AML-193 (cell line): ENCODE data around the gene IP6K1.
A peak's percentile ranks its signal among the peaks of the same experiment; 100 is the strongest.
"Not testable (repeated sequence)": the region's sequence is repeated elsewhere in the genome, so short reads cannot be mapped to it uniquely, and the experiment has no call there.

ENCODE experiments used
- DNase-seq, 2 experiments: peaks; one replicate each; lab custom pipeline; 2025; lab: John Stamatoyannopoulos, UW

The IP6K1 gene

GRCh38 chr3:49786357-49787181 lies at the start of gene IP6K1:
Gene IP6K1, minus strand, starts transcription at chr3:49786542. Its CDS starts 38,502 bp downstream, at chr3:49748040.
- peak; percentile 100 for DNase-seq

DNA sequence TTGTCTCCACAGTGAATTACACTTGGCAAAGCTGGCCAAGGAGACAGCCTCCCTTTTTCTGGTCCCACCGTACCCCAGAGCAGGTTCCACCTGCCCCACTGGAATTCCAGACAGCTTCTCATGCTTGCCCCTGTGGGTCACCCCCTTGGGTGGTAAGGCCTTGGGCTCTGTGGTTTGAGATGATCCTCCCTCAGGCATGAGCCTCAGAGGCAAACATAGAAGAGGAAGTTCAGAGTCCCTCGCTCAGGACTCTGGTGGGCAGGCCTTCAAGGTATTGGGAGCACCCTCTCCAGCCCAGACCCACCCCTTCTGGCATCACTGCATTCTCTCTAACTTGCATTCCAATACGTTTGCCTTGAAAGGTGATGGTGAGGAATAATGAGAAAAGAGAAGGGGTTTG lies 45.0 kb upstream of the IP6K1 start:
- DNase-seq = no peak

- no peak for DNase-seq
Measured at GRCh38 chr3:49826016-49826415, 39.7 kb upstream of the IP6K1 start.

GRCh38 chr3:49823131-49823530 lies 36.8 kb upstream of the IP6K1 start:
- not testable (repeated sequence) for DNase-seq

- peak; percentile 82 to 89 for DNase-seq
Measured at GRCh38 chr3:49813497-49814174, 27.3 kb upstream of the IP6K1 start, which contains the start of gene UBA7. Gene UBA7, minus strand, starts transcription at chr3:49813953. Its CDS starts 166 bp downstream, at chr3:49813787.

- no peak for DNase-seq
Measured at GRCh38 chr3:49812916-49813496, 26.7 kb upstream of the IP6K1 start.

GRCh38 chr3:49807431-49808114 lies 21.2 kb upstream of the IP6K1 start:
- no peak for DNase-seq

DNA sequence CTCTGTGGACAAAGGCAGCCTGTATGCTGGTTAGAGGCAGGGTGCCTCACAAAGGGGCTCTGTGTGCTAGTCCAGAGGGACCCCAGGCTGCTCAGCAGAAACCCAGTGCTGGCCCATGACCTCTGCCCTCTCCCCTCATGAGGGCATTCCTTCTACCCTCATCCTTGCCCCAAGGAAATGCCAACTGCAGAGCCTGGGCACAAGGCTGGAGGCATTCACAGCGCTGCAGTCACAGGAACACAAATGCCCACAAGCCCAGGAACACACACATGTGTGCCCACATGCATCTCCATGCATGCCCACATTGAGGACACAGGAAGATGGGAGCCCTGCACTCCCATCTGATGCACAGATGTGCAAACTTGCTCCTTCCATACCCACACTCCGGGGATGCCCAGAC lies 20.5 kb upstream of the IP6K1 start:
- DNase-seq = no peak

DNA sequence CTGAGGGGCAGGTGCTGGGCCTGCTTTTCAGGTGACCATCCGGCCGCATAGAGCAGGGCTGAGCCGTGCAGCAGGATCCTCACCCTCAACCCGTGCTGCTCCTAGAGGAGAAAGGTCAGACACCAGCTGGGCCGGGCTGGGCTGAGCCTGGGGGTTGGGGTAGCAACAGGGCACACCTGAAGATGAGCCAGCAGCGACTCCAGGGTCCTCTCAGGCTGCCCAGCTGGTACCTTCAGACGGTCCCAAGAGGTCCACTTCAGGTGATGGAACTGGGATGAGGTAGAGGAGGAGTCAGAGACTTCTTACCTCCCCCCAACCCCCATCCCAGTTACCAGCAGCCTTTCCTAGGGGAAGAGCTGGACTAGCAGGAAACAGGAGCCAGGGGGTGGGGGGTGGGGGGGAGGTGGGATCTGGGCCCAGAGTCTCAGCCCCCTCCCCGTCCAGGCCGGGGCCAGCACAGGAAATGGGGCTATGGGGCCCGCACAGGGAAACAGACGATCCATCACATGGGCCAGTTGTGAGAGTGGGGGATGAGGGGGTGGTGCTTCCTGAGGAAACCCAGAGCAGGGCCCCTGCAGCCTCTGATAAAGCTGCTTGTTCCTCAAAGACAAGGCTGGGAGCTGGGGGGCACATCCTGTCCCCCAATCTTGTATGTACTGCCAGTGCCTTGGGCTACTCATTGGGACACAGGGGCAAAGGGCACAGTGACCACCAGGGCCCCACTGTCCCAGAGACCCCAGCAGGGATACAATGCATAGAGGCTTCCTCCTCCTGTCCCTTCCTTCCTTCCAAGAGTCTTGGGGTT lies 19.8 kb upstream of the IP6K1 start:
- peak; percentile 57 to 66 for DNase-seq

DNA sequence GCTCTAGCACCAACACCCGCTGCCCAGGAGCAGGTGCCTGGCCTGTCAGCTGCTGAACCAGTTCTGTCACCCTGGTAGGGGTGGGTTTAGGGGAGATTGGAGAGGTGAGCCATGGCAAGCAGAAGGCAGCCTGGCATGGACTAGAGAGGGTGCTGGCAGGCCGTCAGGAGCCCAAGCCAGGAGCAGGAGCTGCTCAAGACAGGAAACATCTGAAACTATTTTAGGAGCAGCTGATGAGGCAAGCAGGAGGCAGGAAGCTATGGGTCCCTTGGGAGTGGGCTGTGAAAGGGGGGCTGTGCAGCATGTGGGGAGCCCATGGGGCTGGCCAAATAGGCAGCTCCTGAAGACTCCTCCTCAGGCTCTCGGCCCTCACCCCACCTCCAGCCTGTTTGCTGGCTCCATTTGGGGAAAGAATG lies 19.0 kb upstream of the IP6K1 start:
- DNase-seq = peak; percentile 69 to 74

DNA sequence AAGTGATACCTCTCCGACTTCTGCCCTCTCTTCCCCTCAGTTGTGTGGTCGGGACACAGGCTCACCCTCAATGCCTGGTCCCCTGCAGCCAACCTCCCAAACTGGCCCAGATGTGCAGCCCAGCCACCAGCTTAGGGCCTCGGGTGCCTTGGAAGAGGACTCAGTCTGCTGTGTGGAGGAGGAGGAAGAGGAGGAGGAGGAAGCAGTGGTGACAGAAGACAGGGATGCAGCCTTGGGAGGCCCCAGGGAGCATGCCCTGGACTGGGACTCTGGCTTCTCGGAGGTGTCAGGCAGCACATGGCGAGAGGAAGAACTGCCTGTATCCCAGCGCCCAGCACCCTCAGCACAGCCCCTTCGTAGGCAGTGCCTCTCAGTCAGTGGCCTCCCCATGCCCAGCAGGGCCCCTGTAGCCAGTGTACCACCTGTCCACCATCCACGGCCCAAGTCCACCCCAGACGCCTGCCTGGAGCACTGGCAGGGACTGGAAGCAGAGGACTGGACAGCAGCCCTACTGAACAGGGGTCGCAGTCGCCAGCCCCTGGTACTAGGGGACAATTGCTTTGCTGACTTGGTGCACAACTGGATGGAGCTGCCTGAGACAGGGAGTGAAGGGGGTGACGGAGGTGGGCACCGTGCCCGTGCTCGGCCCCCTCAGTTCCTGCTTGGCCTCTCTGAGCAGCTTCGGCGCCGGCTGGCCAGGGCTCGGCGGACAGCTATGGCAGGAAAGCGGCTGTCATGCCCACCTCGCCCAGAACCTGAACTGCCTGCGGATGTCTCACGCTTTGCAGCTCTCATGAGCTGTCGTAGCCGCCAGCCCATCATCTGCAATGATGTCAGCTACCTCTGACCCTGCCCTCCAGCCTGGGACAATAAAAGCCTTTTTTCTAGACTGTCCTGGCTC lies 18.0 kb upstream of the IP6K1 start:
- DNase-seq = no peak

DNA sequence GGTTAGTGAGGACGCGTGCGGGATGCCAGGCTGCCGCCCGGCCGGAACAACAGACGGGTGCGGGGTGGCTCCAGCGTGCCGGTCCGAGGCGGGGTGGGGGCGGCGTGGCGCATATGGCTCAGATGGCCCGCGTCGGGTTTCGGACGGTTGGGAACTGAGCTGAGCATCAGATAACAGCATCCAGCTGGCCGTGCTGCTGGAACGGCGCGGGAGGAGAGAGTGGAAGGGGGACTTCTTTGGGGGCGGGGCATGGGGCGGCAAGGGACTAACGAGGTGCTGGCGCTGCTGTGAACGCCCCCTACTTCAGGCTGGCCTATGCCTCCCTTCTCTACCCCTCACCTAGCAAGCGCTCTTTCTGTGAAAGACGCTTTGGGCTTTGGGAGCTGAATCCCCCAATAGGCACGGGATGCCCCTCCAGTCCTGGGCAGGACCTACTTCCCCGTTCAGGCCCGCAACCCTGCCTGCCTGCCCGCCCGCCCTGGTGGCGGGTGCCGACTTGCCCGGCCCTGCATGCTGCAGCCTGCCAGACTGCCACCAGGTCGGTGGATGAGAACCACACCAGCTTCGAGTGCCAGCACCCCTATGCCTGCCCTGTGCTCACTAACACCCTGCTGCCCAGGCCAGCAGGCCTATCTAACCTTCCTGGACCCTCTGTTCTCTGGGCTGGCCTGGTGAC lies 17.3 kb upstream of the IP6K1 start:
- peak; percentile 20 to 31 for DNase-seq

GRCh38 chr3:49802719-49803464 lies 16.6 kb upstream of the IP6K1 start, which contains the start of gene INKA1:
Gene INKA1, plus strand, starts transcription at chr3:49803261. Its CDS starts 132 bp downstream, at chr3:49803393.
- DNase-seq = peak; percentile 84 to 91

DNA sequence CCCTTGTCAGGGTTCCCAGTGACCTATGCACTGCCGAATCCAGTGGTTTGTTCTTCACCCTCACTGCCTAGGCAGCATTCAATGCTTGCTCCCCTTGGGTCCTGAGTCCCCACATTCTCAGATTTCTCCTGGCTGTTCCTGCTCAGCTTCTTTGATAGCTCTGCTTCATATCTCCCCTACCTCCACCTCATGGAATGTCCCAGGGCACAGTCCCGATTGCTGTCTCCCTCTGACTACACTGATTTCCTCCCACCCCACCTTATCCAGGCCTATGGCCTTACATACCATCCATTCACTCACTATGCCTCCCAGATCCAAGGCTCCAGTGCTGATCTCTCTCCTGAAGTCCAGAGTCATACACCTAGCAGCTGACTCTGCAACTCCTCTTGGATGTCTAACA lies 14.8 kb upstream of the IP6K1 start:
- DNase-seq = no peak

- no peak for DNase-seq
Measured at GRCh38 chr3:49799761-49800160, 13.4 kb upstream of the IP6K1 start, which contains the start of gene CDHR4. Gene CDHR4, minus strand, starts transcription at chr3:49799873. Its CDS starts 61 bp downstream, at chr3:49799812.

DNA sequence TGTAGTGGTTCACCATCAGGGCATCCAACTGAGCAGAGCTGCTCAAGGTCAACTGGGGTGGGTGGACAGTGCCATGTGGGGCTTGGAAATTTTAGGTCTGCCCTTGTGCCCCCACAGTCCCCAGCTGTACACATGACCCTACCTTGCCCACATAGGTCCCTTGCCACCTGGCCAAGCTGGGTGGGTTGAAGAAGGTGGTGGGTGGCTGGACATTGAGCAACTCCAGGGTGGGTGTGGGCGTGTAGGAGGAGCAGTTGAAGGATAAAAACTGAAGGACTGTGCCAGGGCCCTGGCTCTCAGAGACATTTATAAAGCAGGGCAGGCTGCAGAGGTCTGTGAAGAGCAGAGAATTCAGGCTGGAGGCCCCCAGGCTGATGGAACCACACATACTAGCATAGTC lies 12.8 kb upstream of the IP6K1 start:
- no peak for DNase-seq

GRCh38 chr3:49794926-49795905 lies 8.9 kb upstream of the IP6K1 start:
- no peak for DNase-seq

GRCh38 chr3:49794431-49794830 lies 8.1 kb upstream of the IP6K1 start:
- DNase-seq = no peak
